PFSK-1 (cell line): ENCODE data around the gene NLGN2.

Experiments
- POLR2AphosphoS5 ChIP-seq: IDR thresholded peaks from 2 replicates; pipeline ENCODE4 v1.6.1; 2012; ENCODE audit warnings: low read depth, mild to moderate bottlenecking, control low read depth, low read length, moderate library complexity
- REST ChIP-seq, 2 experiments: IDR thresholded peaks; 2 replicates each; pipeline versions ENCODE4 v1.6.1 to v1.8.0; 2011 to 2012; ENCODE audit warnings: low read depth in 2 of 2, low read length in 2 of 2, control low read depth in 1 of 2, inconsistent platforms in 1 of 2, mild to moderate bottlenecking in 1 of 2, moderate library complexity in 1 of 2; ENCODE audit not compliant: insufficient read depth in 1 of 2
- SIN3A ChIP-seq: IDR thresholded peaks from 2 replicates; pipeline ENCODE4 v1.6.1; 2012; ENCODE audit warnings: mild to moderate bottlenecking, low read length, moderate library complexity, borderline replicate concordance; ENCODE audit not compliant: insufficient read depth

DNA sequence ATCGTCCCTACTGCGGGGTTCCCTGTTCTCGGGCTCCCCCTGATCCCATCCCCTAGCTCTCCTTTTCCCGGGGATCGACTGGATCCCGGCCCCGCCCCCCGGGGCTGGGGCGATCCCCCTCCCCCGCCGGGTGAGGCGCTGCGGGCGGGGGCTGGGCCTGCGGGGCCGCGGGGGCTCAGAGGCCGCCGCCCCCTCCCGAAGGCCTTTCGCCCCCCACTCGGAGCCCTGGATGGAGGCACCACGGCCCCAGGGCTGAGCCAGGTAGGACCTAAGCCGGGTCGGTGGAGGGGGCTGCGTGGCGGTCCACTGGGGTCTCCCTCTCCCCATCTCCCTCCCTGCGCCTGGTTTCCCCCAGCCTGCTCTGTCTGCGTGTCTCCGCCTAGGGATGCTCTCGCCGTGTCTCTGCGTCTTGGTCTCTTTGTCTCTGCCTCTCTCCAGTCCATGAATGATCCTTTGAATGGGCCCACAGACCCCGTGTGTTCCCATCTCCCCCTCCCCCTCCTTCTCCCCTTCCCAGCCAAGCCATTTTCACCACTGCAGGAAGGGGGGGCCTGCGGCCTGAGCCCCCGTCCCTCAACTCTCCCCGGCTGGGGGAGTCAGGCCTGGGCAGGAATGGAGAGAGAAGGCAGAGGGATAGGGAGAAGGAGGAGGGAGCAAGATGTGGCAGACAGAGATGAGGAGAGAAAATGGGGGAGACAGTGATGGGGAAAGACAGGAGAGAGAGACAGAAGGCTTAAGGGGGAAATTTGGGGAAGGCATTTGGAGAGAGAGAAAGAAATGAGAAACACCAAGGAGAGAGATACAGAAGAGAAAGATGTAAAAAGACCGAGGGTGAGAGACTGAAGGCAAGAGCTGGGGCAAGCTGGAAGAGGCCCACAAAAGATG, 2.1 kb upstream of the NLGN2 start:
- no peak for TF ChIP-seq SIN3A
- TF ChIP-seq POLR2AphosphoS5: no peak
- no peak for TF ChIP-seq REST (IDR thresholded peaks at IDR 0.05; ENCODE audit: insufficient read depth in 1 of 2, low read depth in 2 of 2, low read length in 2 of 2)
